HG02981 (cell line): ENCODE measurements around the gene P2RX7.

Experiments used
- ATAC-seq: cut with Tn5 transposase; IDR thresholded peaks from one replicate; pipeline ENCODE4 v1.9.1; 2021; ENCODE audit warnings: mild to moderate bottlenecking, moderate library complexity; ENCODE audit not compliant: unreplicated experiment

P2RX7 gene

DNA sequence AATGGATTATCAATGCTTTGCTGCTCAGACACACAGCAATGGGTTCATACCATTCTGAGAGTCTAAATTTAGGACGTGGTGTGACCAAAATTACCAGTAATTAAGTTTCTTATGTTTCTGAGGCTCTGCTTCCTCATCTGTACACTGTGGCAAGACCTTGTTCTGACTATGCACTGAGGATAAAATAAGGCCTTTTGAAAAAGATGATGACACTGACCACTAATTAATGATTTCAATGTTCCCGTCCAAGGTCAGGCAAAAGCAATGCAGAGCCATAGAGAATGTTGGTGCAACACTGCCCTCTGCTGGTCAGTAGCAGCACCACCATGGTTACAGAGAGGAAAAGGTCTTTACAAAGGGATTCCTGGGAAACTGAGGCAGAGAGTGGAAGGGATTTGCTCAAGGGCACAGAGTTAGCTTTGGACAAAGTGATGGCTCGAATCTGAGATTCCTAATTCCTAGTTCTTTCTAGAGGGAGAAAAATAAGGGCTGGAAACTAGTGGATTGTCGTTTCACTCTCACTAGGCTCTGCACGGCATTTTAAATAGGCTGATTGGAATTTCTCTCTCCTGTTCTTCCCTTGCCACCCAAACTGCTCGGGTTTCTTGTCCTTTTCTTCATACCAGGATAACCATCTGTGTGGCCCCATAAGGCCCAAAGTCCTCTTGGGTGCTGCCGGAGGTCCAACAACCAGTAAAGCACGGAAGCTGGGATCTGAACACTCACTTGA, 22.3 kb upstream of the P2RX7 start:
- peak; percentile 88 for ATAC-seq

DNA sequence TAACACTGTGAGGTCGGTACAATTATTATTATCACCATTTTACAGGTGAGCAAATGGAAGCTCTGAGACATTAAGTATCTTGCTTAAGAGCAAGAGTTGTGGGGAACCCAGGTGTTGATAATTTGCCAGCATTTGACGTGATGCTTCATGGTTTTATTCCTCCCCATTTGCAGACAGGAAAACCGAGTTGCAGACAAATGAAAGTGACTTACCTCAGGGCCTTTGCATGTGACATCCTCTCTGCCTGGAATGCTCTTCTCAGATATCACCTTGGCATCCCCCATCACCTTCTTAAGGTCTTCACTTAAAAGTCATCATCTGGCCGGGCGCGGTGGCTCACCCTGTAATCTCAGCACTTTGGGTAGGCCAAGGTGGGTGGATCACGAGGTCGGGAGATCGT, 21.0 kb upstream of the P2RX7 start:
- ATAC-seq: no peak

DNA sequence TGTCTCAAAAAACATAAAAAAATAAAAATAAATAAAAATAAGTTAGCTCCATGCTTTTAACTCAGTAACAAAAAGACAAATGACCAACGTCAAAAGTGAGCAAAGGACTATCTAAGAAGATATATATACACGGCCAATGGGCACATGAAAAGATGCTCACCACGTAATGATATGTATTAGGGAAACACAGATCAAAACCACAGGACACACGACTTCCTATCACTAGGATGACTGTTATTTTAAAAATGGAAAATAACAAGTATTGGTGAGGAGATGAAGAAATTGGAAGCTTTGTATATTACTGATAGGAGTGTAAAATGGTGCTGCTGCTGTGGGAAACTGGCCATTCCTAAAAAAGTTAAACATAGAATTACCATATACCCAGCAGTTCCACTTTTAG, 20.2 kb upstream of the P2RX7 start:
- ATAC-seq: no peak

DNA sequence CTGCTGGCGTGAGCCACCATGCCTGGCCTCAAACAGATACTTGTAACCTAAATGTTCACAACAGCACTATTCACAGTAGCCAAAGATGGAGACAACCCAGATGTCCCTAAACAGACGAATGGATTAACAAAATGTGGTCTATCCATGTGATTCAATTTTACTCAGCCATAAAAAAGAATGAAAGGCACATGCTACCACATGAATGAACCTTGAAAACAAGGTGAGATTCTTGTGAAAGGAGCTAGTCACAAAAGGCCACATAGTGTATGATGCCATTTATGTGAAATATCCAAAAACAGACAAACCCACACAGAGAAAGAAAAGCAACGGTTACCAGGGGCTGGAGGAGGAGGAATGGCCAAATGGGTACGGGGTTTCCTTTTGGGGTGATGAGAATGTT, 19.6 kb upstream of the P2RX7 start:
- no peak for ATAC-seq

DNA sequence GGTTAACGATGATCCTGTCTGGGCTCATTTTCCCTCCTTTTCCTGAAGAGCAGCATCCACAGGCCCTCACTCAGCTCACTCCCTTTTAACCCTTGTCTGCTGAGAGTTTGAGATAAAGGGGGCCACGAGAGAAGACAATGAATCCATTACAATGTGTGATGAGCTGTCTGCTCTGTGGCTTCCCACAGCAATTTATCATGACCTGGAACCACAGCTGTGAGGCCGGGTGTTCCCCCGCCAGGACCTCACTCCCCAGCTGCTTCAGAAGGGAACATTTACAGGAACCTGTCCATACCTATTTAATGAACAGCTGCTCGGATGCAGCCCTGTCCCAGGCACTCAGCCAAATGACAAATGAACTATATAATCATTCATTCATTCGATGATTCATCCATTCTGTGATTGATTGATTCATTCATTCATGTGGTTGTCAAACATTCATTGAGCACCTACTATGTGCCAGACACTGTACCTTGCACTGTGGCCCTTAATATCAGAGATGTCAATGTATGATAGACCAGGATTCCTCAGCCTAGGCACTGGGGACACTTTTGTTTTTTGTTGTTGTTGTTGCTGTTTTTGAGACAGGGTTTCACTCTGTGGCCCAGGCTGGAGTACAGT, 18.5 kb upstream of the P2RX7 start:
- no peak for ATAC-seq

DNA sequence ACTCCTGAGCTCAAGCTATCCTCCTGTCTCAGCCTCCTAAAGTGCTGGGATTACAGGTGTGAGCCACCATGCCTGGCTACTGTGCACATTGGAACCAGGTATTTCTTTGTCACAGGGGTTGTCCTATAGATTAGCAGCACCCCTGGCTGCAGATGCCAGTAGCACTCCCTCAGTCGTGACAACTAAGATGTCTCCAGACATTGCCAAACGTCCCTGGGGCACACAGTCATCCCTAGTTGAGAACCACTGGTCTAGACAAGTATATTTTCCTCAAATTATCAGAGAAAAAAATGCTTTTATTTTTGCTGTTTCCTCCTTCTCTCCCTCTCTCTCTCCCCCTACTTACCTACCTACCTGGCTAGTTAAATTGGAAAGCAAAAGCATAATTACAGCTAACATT, 17.9 kb upstream of the P2RX7 start:
- no peak for ATAC-seq

DNA sequence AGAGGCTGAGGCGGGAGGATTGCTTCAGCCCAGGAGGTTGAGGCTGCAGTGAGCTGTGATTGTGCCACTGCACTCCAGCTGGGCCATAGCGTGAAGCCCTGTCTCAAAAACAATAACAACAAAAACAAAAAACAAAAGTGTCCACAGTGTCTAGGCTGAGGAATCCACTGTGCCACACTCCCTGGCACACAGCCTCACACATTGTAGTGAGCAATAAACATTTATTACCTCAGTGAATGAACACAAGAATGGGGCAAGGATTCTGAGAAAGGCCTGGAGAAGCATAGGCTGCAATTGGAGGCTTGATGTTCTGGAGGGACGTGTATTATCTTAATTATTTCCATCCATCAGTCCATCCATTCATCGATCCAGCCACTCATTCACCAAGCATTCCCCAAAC, 17.1 kb upstream of the P2RX7 start:
- ATAC-seq: no peak

DNA sequence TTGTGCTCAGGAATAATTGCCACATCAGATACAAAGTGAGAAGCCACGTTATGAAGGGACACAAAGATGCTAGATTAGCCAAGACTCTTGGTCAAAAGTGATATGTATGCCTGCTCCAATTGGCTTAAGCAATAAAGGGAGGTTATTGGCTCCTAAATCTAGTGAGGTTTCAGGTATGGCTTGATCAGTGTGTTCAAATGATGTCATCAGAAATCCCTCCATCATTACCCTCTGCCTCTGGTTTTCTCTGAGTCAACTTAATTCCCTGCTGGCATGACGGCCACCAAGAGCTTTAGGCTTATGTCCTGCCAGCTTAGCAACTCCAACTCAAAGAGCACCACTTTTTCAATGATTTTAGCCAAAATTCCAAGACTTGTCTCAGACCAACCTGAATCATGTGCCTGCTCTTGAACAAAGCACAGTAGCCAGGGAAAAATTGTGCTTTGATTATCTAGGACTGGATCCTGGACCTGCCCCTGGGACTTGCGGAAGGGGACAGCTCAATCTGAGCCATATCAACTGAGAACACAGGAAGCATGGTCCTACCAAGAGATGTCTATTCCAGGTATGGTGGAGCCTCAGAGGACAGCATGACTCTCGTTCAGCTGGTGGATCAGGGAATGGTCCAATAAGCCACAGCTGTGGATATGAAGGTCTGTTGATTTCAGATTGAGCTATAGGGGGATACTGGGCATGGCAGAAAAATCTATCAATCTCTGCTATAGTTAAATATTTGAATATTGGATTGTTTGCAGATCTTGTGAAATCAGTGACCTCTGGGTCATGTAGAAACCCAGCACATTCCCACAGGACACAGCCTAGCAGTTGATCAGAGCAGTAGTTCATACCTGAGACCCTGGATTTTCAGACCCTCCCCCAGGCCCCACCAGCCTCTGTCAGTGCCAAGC, 16.1 kb upstream of the P2RX7 start:
- ATAC-seq: no peak

DNA sequence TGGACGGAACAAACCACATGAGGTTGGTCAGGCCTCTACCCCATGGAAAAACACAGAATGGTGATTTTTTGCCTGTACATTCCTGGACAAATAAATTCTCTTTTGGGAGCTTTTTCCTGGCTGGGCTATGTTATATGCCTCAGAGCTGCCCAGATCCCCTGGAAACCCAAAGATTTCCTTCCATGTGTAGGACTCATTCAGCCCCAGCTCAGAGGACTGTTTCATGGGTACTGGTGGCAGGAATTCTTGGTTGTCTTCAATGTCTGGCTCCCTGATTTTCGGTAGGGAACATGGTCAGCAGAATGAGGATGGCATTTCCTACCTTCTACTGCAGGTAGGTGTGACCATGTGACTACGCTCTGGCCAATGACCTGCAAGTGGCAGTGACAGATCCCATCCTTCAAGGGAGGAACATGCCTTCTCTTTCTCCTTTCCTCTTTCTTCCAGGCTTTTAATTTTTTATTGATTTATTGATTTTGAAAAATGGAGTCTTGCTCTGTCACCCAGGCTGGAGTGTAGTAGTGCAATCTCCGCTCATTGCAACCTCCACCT, 15.4 kb upstream of the P2RX7 start:
- no peak for ATAC-seq

DNA sequence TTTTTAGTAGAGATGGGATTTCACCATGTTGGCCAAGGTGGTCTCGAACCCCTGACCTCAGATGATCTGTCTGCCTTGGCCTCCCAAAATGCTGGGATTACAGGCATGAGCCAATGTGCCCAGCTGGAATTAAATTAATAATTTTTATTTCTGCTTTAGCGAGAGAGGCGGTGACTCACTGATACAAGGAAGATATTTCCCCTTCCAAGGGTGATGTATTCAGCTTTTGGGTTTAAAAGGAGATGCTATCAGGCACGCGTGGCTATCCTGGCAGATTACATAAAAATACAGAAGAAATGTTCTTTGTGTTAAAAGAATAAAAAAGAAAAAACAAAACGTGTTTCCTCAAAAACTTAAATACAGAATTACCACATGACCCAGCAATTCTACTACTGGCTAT, 12.4 kb upstream of the P2RX7 start:
- ATAC-seq: no peak

DNA sequence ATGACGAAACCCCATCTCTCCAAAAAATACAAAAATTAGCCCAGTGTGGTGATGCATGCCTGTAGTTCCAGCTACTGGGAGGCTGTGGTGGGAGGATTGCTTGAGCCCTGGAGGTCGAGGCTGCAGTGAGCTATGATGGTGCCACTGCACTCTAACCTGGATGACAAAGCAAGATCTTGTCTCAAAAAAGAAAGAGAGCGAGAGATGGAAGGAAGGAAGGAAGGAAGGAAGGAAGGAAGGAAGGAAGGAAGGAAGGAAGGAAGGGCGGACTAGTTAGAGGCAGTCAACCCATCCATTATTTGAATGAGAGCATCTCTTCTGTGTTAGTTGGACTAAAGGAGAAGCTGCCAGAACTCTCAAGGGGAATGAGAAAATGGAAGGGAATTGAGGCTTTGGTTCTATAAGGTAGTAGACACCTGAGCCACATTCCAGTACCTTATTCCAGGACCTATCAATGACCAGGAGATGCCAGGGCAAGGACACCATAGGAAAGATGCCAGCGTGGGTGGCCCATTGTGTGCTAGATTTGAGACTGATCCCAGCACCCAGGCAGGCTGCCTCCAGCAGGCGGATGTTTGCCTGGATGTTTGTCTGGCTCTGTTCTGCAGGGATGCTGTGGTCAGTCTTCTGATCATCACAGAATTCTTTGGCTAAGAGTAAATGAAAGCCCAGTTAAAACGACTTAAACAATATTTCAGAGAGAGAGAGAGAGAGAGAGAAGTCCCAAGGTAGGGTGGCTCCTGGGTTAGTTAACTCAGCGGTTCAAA, 11.5 kb upstream of the P2RX7 start:
- ATAC-seq: no peak

DNA sequence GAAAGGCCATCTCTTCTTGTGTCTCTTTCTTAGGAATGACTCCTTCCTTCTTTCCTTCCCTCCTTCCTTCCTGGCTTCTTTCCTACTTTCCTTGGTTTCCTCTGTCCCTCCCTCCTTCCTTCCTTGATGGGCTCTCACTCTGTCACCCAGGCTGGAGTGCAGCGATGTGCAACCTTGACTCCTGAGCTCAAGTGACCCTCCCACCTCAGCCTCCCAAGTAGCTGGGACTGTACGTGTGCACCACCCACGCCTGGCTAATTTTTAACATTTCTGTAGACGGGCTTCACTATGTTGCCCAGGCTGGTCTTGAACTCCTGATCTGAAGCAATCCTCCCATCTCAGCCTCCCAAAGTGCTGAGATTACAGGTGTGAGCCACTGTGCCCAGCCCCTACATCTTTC, 10.9 kb upstream of the P2RX7 start:
- no peak for ATAC-seq

DNA sequence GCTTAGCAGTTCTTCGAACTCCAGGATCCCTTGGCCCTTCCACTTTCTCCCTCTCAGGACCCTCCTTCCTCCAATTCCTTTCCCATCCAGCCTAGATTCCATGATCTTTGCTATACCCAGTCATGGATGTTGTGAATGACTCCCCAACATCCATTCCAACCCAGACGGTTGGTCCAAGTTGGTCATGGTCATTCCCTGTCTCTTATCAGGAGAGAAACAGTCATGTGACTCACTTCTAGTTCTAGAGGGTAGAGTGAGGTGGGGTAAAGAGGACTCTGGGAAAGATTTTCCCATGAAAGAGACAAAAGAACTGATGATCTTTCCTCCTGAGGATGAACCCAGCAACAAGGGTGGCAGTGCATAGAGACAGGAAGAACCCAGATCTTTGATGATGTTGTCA, 9.2 kb upstream of the P2RX7 start:
- ATAC-seq: no peak

DNA sequence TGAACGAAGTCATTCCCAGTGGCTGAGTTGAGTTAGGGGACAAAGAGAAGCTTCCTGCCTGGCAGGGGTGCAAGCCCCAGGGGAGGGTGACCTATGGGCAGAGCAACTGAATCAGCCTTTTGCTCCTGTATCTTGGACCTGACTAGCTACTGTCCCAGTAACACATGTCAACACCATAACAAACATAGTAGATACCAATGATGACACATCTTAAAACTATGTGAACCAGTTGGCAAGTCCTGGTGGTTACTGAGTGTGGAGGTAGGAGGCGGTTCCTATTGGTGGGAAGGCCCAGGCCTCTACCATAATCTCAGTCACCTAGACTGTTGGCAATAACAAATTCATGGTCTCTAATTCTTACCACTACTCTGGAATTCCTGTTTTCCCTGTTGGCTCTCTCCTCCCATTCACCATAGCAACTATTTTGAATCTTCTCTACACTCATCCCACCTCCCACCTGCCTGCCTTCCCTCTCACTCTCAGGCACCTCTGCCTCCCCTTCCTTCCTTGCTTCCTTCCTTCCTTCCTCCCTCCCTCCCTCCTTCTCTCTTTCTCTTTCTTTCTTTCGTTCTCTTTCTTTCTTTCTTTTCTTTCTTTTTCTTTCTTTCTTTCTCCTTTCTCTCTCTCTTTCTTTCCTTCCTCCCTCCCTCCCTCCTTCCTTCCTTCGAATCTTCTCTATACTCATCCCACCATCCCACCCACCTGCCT, 8.1 kb upstream of the P2RX7 start:
- no peak for ATAC-seq

DNA sequence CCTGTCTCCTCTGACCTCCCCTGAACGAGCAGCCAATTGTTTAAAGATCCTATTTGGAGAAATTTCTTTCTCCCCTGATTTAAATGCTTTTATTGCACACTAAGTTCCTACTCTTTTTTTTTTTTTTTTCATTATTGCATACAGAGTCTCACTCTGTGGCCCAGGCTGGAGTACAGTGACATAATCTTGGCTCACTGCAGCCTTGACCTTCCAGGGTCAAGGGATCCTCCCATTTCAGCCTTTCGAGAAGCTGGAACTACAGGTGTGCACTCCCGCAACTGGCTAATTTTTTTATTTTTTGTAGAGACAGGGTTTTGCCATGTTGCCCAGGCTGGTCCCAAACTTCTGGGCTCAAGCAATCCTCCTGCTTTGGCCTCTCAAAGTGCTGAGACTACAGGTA, 5.2 kb upstream of the P2RX7 start:
- no peak for ATAC-seq

DNA sequence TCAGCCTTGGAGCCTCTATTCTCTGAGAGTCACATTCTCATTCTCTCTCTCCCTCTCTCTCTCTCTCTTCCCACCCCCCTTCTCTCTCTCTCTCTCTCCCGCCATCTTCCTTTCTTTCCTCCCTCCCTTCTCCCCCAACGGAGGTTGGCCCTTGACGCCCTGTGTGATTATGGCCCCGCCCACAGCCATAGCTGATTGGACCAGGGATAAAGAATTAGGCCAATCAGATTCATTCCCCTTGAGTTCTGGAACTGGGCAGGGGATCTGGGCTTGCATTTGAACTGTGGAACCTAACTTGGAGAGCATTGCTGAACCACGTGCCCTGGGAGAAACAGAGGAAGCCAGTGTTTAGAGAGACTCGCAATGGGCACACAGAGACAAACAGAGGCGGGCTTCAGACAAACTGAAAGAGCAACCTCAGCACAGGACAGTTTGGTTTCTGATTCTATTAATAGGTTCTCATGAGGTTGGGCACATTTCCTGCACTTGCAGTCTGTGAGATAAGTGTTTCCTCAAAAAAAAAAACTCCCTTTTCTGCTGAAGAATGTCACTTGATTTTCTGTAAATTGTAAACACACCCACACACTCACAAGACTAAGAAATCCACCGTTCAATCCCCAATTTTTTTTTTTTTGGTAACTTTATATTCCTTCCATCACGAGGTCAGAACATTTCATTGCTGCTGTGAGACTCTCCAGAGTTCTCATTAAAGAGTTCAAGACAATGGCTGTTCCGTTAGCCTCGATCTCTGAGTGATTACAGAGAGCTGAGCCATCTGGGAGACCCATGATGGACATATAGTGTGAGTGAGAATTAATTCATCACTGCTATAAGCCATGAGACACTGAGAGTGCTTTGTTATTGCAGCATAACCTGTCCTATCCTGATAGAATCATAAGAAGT, 3.5 kb upstream of the P2RX7 start:
- ATAC-seq: peak; percentile 79

DNA sequence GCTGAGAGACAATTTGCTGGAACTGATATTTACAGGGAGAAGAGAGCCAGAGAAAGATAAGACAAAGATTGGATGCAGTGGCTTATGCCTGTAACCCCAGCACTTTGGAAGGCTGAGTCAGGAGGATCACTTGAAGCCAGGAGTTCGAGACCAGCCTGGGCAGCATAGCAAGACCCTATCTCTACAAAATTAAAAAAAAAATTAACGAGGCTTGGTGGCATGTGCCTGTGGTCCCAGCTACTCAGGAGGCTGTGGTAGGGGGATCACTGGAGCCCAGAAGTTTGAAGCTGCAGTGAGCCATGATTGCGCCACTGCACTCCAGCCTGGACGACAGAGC, 2.9 kb upstream of the P2RX7 start:
- ATAC-seq: no peak

DNA sequence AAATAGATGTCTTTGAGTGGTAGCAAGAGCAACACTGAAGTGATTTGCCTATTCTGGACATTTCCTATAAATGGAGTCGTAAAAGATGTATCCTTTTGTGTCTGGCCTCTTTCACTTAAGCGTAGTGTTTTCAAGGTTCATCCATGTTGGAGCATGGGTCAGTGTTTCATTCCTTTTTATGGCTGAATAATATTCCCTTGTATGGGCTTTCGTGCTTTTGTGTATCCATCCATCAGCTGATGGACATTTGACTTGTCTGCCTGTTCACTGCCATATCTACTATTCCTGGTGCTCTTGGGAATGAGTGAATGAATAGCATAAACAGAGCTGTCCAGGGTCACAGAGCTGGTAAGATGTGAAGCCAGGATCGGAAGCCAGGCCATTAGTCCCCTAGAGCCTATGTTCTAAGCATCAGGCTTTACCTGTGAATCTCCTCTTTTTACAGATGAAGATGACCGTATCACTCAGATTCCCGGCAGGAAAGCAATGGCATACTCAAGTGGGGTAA, 1.8 kb upstream of the P2RX7 start:
- no peak for ATAC-seq

DNA sequence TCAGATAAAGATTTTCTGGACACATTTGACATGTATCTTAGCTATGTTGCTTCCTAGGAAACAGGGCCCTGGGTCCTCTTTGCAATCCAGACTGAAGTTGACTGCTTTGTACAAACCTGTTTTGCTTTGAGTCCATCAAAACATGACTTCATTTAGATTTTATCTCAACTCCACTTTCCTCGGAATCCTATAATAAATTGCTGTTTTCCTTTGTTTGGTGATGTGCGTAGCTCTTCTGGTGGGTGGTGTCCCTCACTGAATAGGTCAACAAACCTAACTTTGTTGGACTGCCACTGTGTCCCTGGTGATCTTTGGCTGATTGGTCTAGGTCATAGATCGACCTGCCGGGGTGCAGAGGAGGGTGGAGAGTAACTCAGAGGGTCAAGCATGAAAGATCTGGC, 735 bp upstream of the P2RX7 start:
- ATAC-seq: no peak
